Right hindlimb (tissue), 1 donor: Measurements from ENCODE around the gene RHEB.
A peak's percentile ranks its signal among the peaks of the same experiment; 100 is the strongest.

Source experiments
- DNase-seq: peaks from one replicate; pipeline ENCODE4 v3.0.0-alpha.2; 2018

RHEB gene

DNA sequence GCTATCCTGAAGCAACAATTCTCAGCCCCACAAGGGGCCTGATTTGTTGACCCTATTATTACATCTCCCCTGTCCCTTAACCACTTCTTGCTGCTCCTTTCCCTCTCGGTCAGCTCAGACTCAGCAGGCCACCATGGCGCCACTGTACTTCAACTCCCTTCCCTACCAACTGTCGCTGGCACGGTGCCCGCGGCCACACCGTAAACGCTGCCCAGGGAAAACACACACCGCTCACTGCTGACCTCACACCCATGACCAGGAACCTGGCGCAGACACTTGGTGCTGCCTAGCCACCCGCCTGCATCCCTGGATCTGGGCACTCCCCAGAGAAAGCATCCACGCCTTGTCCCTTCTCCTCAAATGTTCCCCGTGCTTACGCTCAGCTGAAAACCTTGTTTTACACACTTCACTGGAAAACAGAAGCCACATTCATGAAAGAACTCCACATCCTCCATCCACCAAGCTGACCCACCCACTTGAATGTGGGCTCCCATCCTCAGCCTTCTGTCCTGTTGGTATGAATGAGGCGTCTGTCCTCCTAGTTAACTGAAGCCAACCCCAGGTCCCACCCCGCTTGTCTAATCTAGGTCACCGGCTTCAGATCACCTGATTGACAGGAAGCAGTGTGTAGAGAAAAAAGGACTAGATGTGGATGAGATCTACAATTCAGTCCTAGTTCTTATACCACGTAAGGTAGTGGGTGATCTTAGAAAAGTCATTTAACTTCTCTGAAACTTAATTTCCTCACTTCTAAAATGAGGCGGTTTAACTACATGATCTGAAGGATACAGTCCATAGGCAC, 51.3 kb downstream of the RHEB start:
- DNase-seq = peak; percentile 49

DNA sequence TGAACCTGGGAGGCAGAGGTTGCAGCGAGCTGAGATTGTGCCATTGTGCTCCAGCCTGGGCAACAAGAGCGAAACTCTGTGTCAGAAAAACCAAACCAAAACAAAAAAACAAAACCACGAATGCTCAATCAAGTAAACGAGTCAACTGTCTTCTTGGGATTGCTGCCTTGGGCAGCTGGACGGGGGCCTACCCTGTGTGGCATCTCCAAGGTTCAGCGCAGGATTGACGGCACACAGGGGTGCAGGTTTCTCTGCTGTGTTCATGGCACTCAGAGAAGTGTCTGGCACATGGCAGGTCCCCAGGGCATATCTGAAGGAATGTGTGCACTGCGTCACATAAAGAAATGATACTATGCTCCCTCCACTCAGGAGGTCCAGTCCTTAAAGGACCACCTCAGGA, 54.5 kb downstream of the RHEB start:
- no peak for DNase-seq

- DNase-seq = no peak
Measured at GRCh38 chr7:151462306-151462779, 57.4 kb downstream of the RHEB start.

- no peak for DNase-seq
Measured at GRCh38 chr7:151461942-151462230, 57.8 kb downstream of the RHEB start.

DNA sequence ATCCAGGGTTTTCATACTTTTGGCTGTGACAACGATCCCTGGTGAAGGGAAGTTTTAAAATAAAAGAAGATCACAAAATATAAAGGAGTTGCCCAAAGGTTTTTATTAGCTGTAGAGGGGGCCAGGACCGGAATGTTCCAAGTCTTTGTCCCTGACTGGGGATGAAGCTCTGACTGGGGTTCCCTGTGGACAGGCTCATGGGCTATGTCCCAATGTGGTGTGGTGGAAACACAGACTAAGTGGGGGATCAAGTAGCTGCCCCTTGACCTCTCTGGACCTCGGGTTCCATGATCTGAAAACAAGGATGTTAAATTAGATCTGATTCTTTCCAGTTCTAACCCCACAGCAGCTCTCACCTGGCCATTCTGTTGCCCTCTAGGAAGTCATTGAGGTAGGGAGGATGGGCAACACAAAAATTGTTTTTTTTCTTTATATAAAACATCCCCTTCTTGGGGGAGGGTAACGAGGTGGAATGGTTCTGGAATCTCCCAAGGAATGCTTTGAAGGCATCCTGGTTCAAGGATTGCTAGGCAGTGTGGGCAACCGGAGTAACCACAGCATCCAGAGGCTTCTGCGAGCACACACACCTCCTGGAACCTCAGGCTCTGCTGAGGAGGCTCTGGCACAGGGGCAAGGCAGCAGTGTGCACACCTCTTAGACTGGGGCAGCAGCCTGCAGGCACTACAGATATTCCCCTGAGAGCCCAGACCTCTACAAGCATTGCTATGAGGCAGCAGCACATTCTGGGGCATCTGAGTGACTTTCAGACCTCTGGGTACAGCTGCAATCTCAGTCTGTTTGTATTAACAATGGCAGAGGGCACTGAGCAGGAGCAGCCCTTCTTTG, 58.4 kb downstream of the RHEB start:
- no peak for DNase-seq

DNA sequence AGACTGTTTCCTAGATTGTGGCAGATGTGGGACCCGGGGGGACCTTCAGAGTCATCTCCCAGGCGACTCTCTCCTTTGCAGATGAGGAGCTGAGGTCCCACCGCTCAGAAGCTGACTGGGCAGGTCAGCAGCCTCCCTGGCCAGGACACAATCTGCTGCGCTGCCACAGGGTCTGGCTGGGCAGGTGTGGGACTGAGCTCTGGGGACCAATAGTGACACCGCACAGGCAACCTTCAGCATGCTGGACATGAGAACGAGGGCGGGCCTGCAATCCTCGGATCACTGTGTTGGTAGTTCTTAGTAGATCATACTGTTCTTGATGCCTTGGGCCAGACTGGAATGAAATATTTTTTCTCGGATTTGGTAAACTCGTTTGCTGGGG, 59.2 kb downstream of the RHEB start:
- DNase-seq = no peak

- peak; percentile 89 for DNase-seq
Measured at GRCh38 chr7:151459726-151460473, 59.8 kb downstream of the RHEB start.

- DNase-seq = no peak
Measured at GRCh38 chr7:151457534-151457933, 62.2 kb downstream of the RHEB start.

DNA sequence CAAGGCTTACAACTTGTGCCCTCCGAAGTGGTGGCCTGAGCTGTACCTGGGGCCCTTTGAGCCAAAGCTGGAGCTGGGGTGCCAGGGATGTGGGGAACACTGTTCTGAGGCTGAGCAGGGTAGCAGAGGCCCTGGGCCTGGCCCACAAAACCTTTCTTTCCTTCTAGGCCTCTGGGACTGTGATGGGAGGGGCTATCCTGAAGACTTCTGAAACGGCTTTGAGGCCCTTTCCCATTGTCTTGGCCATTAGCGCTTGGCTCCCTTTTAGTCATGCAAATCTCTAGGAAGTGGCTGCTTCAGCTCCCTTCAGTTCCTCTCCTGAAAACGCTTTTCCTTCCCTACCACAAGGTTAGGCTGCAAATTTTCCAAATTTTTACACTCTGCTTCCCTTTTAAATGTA, 62.9 kb downstream of the RHEB start:
- DNase-seq = no peak

DNA sequence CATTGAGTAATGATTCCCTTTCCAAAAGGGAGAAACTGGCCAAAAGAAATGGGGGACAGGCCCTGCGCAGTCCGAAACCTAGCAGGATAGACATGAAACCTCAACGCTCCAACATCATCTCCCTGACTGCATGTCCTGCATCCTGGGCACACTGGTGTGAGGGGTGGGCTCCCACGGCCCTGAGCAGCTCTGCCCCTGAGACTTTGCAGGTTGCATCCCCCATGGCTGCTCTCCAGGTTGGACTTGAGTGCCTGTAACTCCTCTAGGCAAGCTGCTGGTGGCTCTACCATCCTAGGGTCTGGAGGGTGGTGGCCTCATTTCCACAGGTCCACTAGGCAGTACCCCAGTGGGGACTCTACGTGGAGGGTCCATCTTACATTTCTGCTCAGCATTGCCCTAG, 63.4 kb downstream of the RHEB start:
- no peak for DNase-seq

- no peak for DNase-seq
Measured at GRCh38 chr7:151455690-151456089, 64.0 kb downstream of the RHEB start.

GRCh38 chr7:151454932-151455530, 64.7 kb downstream of the RHEB start:
- no peak for DNase-seq

DNA sequence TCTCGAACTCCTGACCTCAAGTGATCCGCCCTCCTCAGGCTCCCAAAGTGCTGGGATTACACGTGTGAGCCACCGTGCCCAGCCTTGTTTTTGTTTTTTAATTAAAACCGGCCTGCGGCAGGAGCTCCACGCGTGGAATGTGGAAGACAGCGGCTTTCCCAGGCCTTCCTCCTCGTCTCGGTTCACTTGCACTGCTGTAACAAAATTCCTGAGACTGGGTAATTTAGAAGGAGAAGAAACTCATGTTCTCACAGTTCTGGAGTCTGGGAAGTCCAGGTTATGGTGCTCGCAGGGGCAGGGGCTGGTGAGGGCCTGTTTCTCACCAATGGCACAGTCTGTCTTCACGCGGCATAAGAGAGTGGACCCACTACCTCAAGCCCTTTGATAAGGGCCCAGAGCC, 65.4 kb downstream of the RHEB start:
- DNase-seq = no peak

DNA sequence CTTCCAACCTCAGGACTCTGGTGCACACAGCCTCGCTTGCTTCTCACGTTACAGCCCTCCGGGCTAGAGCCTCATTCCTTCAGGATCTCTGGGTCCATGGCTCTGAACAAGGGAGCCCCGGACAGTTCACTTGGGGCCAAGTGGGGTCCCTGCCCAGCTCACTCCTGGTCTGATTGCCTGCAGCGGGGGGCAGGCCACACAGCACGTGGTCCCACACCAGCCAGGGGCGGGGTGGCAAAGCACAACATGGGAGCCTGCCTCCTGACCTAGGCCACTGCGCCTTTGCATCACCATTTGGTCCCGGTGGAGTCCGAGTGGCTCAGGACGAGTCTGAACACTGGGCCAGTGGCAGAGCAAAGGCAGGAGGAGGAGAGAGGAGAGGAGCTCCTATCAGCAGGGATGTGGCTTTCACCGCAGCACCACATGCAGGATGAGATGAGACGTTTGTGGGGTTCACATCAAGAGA, 66.3 kb downstream of the RHEB start:
- DNase-seq = no peak

DNA sequence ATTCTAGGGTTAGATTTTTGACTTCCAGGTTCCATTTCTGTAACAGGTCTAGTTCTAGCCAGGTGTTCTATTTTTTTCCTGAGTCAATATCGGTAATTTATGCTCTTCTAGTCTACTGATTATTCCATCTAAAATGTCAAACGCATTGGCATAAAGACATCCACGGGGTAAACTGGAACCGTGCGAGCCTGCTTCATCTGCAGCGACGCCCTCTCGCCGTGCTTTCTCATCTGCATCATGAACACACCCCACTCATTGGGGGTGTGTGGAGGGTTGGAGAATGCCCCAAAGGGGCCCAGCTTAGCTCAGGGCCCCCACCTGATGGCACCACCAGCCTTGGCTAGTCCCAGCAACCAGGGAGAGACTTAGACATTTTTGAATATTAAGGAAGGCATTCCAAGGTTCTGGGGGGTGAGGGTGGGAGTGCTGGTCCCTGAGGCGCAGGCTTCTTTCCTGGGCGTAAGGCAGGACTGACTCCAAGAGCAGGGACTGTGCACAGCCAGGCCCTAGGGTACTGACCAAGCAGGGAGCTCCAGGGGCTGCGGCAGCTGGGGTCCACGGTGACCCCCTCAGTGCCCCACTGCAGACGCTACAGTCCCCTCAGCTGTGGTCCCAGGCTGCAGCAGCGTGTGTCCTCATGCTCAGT, 66.9 kb downstream of the RHEB start:
- no peak for DNase-seq

GRCh38 chr7:151451626-151452571, 67.8 kb downstream of the RHEB start:
- no peak for DNase-seq

GRCh38 chr7:151451156-151451555, 68.5 kb downstream of the RHEB start:
- no peak for DNase-seq

GRCh38 chr7:151449990-151450389, 69.7 kb downstream of the RHEB start:
- DNase-seq = no peak

DNA sequence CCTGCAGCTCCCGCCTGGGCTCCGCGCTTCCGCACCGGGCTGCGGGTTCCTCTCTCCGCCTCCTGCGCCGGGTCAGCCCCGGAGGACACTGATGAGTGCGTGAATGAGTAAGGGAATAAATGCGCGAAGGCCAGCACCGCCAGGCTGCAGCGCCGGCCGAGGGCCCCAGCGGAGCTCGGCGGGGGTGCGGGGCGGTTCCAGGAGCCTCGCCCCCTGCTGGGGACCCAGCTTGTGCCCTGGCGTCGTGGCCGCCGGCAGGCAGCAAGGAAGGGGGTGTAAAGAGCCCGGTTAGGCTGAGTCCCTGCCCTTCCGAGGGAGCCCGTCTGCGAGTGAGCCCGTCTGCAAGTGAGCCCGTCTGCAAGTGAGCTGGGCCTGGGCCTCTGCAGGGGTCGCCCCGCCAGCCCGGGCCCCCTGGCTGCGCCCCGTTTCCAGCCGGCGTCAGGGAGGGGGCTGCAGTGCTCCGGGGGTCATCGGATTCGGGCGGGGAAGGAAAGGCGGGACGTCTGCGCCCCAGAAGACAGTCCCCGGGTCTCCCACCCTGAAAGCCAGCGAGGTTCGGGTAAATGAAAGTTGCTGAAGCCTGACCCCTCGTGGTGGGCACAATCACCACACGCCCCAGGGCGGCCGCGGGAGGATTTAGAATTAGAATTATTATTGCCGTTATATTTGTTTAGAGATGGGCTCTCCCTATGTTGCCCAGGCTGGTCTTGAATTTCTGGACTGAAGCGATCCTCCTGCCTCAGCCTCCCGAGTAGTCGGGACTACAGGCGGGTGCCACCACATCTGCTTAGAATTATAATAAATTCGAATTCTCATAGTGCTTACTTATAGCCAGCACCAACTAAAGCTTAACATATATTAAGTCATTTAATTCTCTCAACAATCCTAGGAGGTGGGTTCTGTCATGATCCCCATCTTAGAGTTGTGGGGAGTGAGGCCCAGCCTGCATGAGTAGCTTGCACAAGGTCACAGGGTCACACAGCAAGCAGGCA, 71.1 kb downstream of the RHEB start:
- DNase-seq = peak; percentile 82

- no peak for DNase-seq
Measured at GRCh38 chr7:151447901-151448260, 71.8 kb downstream of the RHEB start.
